ENCODE results near the gene MMP8. TPM values are rescaled to one million over a fixed set of nuclear protein-coding genes. Genes with fewer than 3 reads are reported as not detected.

MMP8 gene
- total RNA-seq, 4 donors from 2014 or later = 0.13 to 0.46 (median 0.24) TPM; not detected in 1

DNA sequence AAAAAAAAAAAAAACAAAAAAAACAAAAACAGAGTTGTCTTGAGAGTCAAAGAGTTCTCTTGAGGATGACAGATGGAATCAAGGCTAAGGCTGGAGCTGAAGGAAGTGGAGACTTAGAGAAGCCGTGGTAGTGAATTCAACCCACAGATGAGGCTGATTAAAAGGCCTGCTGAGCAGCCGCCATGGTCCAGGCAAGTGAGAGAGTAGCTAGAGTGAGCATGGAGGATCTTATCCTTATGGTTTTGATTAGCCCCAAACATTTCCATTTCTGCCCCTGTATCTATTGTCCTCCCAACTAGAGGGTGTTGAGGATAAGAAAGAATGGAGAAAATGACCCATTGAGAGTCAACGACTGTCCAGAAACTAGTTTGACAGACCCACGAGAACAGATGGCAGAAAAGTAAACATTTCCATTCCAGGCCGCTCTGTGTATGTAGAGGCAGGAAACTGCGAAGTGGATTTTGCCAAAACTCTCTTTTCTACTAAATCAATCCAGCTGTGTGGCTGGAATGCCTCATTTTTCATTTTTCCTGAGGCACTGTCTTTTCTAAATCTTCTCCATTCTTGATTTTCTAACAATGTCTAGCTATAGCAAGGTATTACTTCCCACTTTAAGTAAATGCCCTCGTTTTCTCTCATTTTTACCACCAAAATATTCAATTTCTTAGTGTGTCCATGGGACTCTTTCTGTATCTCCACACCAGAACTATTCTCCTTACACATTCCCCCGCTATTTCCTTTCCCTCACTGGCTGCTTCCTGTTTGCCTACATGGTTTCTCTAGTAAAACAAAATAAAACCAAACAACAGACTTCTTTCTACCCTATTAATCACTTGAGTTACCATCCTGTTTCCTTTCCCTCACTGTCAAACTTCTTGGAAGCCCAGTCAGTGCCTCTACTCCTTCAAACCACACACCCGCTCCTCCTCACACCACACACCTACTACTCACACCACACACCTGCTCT is 5.4 kb upstream of the MMP8 start:
- no peaks in the 10 kb centered on the region for H3K4me1 ChIP-seq
- no peak overlapping the region for H3K27ac ChIP-seq
- no peaks in the 10 kb centered on the region for H3K9me3 ChIP-seq
- in situ Hi-C loops (cut with MboI; ENCODE audit: low sequenced_read_pairs in 4 of 4) (loop anchor here in 1 of 4 donors (25.0 kb wide), 1 partner anchor 207 kb away; no protein-coding TSS in a partner anchor), intact Hi-C loops (cut with DNase I; ENCODE audit: low total_unique reads) (no loop called here)
- ATAC-seq (no peak), DNase-seq (no peak)
- no peak overlapping the region for H3K4me3 ChIP-seq
- H3K36me3 ChIP-seq = no peaks in the 10 kb centered on the region
- no peaks in the 10 kb centered on the region for H3K27me3 ChIP-seq
- no peak for TF ChIP-seq POLR2A (IDR thresholded peaks at IDR 0.05)
- TF ChIP-seq CTCF (IDR thresholded peaks at IDR 0.05 in 4 of 5, conservative IDR thresholded peaks at IDR 0.05 in 1 of 5) = no peak

DNA sequence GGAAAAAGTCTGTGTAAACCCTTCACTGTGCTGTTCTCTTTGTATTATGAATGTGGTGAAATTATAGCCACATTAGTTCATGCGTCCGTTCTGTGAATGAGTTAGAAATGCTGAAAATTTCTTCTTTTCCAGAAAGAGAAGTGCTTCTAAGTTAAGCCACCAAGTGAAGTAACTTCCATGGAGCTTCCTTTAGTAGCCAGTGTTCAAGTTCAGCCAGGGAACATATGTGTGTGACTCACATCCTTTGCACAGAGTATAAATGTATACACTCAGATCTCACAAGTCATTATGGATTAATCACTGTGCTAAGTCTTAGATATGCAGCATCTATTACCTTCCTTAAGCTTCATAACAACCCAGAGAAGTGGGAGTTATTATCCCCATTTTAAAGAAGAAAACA is 3.1 kb upstream of the MMP8 start:
- intact Hi-C loops (cut with DNase I; ENCODE audit: low total_unique reads) = no loop called here
- Histone ChIP-seq H3K27me3 (no peaks in the 10 kb centered on the region), H3K9me3 (no peaks in the 10 kb centered on the region), H3K36me3 (no peaks in the 10 kb centered on the region), H3K4me1 (no peaks in the 10 kb centered on the region), H3K4me3 (no peak overlapping the region), H3K27ac (no peak overlapping the region)
- no peak for ATAC-seq
- in situ Hi-C loops (cut with MboI; ENCODE audit: low sequenced_read_pairs in 4 of 4) = loop anchor here in 1 of 4 donors (25.0 kb wide), 1 partner anchor 209 kb away; no protein-coding TSS in a partner anchor
- no peak for TF ChIP-seq POLR2A (IDR thresholded peaks at IDR 0.05)
- no peak for TF ChIP-seq CTCF (IDR thresholded peaks at IDR 0.05 in 4 of 5, conservative IDR thresholded peaks at IDR 0.05 in 1 of 5)
- DNase-seq = no peak

- H3K36me3 ChIP-seq = no peaks in the 10 kb centered on the region
- H3K9me3 ChIP-seq = no peaks in the 10 kb centered on the region
- in situ Hi-C loops (cut with MboI; ENCODE audit: low sequenced_read_pairs in 4 of 4) (no loop called here), intact Hi-C loops (cut with DNase I; ENCODE audit: low total_unique reads) (no loop called here)
- no peak overlapping the region for H3K27ac ChIP-seq
- TF ChIP-seq CTCF (IDR thresholded peaks at IDR 0.05 in 4 of 5, conservative IDR thresholded peaks at IDR 0.05 in 1 of 5) (no peak), POLR2A (IDR thresholded peaks at IDR 0.05) (no peak)
- H3K4me1 ChIP-seq = no peaks in the 10 kb centered on the region
- H3K4me3 ChIP-seq = no peak overlapping the region
- no peaks in the 10 kb centered on the region for H3K27me3 ChIP-seq
- no peak for DNase-seq
- ATAC-seq = no peak
These were observed 1.9 kb downstream of the MMP8 start for GRCh38 chr11:102722821-102723220.

- no peak overlapping the region for H3K27ac ChIP-seq
- ATAC-seq (no peak), DNase-seq (no peak)
- in situ Hi-C loops (cut with MboI; ENCODE audit: low sequenced_read_pairs in 4 of 4) (no loop called here), intact Hi-C loops (cut with DNase I; ENCODE audit: low total_unique reads) (no loop called here)
- H3K9me3 ChIP-seq = no peaks in the 10 kb centered on the region
- H3K36me3 ChIP-seq = no peaks in the 10 kb centered on the region
- H3K4me3 ChIP-seq = no peak overlapping the region
- no peaks in the 10 kb centered on the region for H3K27me3 ChIP-seq
- TF ChIP-seq POLR2A (IDR thresholded peaks at IDR 0.05) = no peak
- no peak for TF ChIP-seq CTCF (IDR thresholded peaks at IDR 0.05 in 4 of 5, conservative IDR thresholded peaks at IDR 0.05 in 1 of 5)
- H3K4me1 ChIP-seq = no peaks in the 10 kb centered on the region
These were observed 5.0 kb downstream of the MMP8 start for GRCh38 chr11:102719620-102720277.

Measured in gastrocnemius medialis (tissue), 4 donors.